ENCODE results near the gene AQP5. TPM values are rescaled to one million over a fixed set of nuclear protein-coding genes. Genes with fewer than 3 reads are reported as not detected.

The AQP5 gene
- total and polyA plus RNA-seq, 2 of the 8 experiments (the other 6 are each of a cell fraction or from before 2014, with no cell fraction given) = 2.5 to 3.2 TPM

DNA sequence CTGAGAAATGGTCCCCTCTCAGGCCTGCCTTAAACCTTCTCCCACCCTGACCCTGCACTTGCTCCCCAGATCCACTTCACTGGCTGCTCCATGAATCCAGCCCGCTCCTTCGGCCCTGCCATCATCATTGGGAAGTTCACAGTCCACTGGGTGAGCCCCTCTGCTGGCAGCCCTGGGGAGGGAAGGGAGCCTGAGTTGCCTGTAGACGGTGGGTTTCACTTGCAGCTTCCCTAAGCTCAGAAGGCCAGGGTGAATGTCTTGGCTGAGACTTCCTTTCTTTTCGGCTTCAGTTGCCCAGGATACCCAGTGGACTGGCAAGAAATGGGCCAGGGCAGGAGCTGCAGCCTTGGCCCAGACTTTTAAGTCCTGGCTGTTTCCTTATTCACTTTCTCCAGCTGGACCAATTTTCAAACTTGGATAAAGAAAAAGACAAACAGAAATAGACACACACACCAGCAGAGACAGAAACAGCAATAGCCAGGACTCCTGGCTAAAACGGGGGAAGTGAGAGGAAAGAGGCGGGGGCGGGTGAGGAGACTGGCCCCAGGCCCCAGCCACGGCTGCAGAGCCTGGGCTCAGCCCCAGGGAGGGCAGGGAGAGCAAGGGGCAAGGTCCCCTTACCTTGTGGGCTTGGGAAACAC lies 13.1 kb downstream of the AQP5 start (continued):
- TF ChIP-seq, protein P1, sequence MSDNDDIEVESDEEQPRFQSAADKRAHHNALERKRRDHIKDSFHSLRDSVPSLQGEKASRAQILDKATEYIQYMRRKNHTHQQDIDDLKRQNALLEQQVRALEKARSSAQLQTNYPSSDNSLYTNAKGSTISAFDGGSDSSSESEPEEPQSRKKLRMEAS (IDR thresholded peaks at IDR 0.05) = no peak
- no peak for TF ChIP-seq GTF2F1 (IDR thresholded peaks at IDR 0.05; ENCODE audit: borderline replicate concordance, low read depth, low read length)
- no peak for TF ChIP-seq SP2 (IDR thresholded peaks at IDR 0.05; ENCODE audit: low read length)
- TF ChIP-seq SIRT6 (IDR thresholded peaks at IDR 0.05; ENCODE audit: low read length) = no peak
- no peak for TF ChIP-seq NANOG (IDR thresholded peaks at IDR 0.05; ENCODE audit: insufficient read depth, low read depth, low read length, poor library complexity, severe bottlenecking)

Measured in H1 (cell line).